GM19025 (cell line): ENCODE measurements around the gene CARD8.
A peak's percentile ranks its signal among the peaks of the same experiment; 100 is the strongest.

Experiments
- ATAC-seq: cut with Tn5 transposase; IDR thresholded peaks from one replicate; pipeline ENCODE4 v1.9.1; 2021; ENCODE audit warnings: mild to moderate bottlenecking, low read depth, moderate library complexity; ENCODE audit not compliant: unreplicated experiment

CARD8 gene

GRCh38 chr19:48176226-48176625 is 79.5 kb downstream of the CARD8 start:
- ATAC-seq: no peak

- ATAC-seq: no peak
Measured at GRCh38 chr19:48175578-48175977, 80.1 kb downstream of the CARD8 start.

- ATAC-seq: no peak
Measured at GRCh38 chr19:48174445-48175030, 81.2 kb downstream of the CARD8 start.

DNA sequence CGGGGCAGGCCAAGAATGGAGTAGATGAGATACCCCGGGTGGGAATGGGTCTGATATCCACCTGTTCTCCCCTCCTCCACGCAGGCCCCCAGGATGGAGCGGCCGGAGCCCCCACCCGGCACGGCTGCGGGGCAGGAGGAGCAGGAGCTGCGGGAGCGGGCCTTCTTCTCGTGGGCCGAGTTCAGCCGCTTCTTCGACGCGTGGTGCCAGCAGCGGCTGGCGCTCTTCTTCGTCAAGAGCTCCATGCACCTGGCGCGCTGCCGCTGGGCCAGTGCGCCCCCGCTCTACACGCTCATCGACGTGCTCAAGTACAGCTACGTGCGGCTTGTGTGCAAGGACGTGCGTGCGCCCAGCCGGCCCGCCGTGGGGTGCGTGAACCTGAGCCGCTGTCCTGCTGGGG is 84.0 kb downstream of the CARD8 start:
- ATAC-seq: no peak

GRCh38 chr19:48170817-48171347 is 84.8 kb downstream of the CARD8 start:
- ATAC-seq: no peak

- peak; percentile 86 for ATAC-seq
Measured at GRCh38 chr19:48169939-48170803, 85.5 kb downstream of the CARD8 start, which contains the start of the genes LIG1 and ZSWIM9. LIG1 (minus strand) TSS chr19:48170344; CDS start chr19:48165566, 4,778 bp downstream. ZSWIM9 (plus strand) TSS chr19:48170680; CDS start chr19:48171803, 1,123 bp downstream.

DNA sequence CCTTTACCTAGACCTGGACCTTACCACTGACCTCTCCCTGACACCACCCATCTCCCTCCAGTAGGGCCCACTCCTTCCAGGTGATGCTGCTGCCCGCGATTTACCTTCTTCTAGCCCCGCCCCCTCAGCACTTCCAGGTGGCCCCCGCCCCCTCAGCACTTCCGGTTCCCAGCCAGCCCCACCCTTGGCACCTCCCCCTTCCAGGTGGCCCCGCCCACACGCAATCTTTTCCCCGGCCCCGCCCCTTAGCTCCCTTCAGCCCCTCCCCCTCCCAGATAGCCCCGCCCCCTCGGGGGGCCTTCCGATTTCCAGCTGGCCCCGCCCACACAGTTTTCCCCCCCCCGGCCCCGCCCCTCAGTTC is 86.2 kb downstream of the CARD8 start:
- ATAC-seq: no peak

GRCh38 chr19:48168689-48169088 is 87.0 kb downstream of the CARD8 start:
- no peak for ATAC-seq

- no peak for ATAC-seq
Measured at GRCh38 chr19:48158210-48158790, 97.4 kb downstream of the CARD8 start.
